ENCODE results near the gene MTUS2.
A peak's percentile ranks its signal among the peaks of the same experiment; 100 is the strongest.

Gene MTUS2

DNA sequence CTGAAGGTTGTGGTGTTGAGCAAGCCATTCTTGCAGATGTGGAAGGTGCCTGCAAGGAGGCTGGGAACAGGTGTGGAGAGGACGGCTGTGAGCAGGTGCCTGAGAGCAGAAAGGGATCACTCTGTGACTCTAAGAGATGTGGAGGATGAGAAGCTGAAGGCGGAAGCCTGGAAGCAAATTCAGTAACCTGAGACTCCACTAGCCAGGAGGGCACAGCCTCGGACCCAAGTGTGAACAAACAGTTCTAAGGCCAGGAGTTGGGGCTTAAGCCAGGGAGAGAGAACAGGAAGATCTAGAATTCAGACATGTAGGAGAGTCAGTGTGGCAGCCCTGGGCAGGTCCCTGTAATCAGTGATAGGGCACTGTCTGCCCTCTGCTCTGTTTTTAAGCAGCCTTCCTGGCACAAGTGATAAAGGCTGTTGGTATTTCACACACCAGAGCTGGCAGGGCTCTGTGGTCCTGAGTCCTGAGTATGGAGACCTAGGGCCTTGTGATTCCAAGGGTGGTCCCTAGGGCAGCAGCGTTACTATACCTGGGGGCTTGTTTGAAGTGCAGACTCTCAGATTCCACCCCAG is 644.1 kb downstream of the MTUS2 start:
- no peak for DNase-seq

DNA sequence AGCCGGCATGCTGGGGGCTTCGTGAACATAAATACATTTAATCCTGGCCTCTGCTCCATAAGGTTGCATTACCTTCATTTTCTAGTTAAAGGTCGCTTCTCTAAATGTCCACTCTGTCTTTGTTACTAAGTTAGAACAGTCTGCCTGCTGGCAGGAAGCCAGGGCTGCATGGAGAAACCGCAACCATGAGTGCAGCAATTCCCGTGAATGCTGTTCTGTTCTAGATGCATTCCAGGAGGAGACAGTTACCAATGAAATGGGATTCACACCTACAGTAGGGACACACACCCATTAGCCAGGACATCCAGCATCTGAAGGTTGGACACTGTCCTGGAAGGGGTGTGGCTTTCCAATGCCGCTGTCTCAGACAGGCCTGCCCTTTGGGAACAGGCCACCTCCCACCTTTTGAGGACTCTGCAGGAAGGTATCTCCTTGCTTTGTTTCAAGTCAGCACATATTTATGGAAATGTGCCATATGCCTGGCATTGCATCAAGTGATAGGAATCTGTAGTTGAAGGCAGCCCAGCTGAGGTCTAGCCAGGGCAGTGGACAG is 645.7 kb downstream of the MTUS2 start:
- no peak for DNase-seq

DNA sequence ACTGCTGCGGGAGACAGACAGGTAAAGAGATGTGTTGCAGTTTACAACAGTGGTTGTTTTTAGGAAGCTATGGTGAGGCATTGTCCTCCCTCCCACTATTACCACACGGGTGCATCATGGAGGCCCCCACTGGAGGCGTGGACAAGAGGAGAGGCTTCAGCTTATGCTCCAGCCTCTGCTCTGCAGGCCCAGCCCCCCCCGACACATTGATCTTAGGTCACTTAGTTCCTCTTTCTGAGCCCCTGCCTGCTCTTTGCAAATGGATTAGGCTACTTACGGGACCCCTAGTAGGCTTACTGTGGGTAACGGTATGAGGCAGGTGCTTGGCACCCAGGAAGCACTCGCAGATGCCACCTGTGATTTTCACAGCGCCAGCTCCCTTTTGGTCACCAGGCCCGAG is 651.4 kb downstream of the MTUS2 start:
- DNase-seq = no peak

DNA sequence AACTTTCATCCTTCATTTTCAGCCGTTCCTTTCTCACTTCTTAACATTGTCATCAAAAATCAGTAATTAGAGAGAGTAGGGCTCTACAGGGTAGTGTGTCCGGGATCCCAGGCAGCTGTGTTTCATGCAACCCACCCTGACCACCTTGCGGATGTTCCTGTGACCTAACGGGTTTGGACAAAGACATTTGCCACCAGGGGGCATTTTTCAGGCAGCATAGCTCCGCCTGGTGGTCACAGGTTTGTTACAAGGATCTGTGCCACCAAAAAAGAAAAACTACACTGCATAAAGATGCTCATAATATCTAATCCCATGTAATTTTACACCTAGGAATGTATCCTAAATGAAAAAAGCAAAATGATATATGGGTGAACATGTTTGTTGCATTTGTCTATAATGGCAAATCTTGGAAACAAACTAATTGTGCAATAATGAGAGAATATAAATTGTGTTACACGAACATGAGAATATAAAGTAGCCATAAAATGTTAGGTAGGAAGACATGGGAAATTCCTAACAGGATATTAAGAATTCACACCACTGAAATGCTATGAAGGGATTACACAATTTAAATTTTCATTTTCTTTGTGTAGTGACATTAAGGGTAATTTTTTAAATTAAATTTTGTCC is 652.3 kb downstream of the MTUS2 start:
- DNase-seq = peak in 1 of 2 donors; percentile 11

DNA sequence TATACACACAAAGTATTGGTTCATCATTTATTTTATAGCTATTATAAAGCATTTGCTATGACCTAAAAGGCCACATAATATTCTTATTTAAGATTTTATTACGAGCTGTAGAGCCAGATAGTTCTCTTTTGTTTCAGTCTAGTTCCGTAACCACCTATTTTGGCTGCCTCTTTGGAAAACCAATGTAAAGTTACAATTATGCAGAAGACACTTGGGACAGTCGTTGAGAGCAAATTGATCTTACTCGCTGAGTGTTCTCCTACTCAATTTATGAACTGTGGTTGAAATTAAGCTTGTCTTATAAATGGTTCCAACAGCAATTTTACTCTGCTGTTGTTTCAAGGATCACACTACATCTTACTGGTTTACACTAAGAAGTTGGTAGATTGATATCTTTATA is 653.0 kb downstream of the MTUS2 start:
- no peak for DNase-seq

DNA sequence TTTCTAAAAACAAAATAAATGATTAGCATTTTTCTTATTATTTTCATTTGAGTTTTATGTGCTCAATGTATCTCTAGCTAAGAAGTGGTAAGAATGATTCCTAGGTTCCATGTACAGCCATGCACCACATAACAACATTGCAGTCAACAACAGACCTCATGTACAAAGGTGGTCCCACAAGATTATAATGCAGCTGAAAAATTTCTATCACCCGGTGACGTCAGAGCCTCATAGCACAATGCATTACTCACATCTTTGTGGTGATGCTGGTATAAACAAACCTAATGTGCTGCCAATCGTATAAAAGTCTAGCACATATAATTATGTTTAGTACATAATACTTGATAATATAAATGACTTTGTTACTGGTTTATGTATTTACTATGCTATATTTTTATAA is 654.9 kb downstream of the MTUS2 start:
- DNase-seq = no peak

DNA sequence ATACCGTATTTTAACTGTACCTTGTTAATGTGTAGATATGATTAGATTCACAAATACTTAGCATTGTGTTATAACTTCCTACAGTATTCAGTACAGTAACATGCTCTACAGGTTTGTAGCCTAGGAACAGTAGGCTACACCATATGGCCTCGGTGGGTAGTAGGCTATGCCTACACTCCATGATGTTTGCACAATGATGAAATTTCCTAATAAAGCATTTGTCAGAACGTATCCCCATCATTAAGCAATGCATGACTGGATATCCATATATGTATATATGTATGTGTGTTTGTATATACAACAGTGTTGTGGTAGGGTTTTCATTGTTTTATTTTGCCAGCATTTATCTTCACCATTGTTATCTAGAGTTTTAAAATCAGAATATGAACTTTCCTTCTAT is 655.9 kb downstream of the MTUS2 start:
- DNase-seq = no peak

DNA sequence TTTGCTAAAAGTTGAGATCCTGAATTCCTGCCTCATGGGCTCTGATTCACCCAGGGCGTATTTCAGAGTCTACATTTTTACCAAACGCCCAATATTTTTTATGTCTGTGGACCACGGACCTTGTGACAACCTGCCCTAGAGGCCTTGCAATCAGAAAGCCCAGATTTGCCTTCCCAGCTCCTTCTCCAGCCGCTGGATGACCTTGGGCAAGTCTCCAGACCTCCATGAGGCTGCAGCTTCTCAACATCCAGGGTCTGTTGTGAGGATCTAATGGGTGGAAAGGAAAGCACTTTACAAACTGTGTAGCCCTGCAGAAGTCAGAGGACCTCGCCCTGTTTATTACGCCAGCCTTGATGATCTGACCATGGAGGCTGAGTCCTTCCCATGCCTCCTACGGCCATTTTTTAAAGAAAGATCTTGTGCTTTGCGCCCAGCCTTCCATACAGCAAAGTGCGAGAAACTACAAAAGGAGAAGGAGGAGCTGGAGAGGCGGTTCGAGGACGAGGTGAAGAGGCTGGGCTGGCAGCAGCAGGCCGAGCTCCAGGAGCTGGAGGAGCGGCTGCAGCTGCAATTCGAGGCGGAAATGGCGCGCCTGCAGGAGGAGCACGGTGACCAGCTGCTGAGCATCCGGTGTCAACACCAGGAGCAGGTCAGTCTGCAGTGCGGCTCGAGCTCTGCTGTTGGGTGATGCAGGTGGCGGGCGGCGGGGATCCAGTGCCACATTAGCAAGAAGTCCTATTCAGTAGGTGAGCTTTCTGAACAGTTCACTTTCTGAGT is 659.8 kb downstream of the MTUS2 start:
- DNase-seq = no peak

DNA sequence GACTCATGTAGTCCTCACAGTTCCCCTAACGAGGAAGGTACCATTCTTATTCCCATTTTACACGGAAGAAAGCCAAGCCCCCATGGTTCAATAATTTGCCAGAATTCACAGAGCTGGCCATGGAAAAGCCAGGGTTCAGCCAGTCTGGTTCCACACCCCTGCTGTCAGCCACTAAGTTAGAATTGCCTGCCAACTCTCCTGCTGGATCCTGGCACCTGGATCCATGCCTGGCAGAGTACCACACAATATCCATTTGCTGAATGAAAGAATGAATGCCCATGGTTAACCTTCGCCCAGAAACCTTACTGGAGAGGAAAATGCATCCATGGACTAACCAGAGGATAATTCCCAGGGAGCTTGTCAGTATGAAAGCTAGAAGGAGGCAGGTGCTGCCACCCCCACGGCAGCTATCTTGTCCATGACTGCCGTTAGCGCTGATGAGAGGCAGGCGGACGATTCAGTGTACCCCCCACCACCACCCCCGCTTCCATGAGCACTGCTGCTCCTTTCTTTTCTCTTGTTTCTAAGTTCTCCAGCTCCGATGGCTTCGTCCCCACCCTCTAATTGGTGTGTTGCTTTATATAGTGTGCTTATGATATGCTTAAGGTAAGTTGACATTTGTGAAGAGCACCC is 660.9 kb downstream of the MTUS2 start:
- DNase-seq = no peak

DNA sequence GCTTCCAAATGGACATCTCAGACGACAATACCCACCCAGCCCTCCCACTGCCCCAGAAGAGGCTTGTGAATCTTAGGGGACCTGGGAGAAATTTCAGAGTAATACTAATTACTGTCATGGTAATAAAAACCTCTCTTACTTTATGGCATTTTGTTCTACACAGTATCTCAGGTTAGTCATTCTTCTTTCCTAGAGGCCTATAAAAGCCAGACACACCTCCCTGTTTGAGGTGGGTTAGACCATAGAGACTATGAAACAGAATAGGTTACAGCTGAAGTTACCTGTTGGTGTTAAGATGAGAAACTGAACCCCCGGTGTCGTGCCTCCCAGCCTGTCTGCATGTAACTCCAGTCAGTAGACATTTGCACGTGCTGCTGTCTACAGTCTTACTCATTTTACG is 661.5 kb downstream of the MTUS2 start:
- DNase-seq = no peak

DNA sequence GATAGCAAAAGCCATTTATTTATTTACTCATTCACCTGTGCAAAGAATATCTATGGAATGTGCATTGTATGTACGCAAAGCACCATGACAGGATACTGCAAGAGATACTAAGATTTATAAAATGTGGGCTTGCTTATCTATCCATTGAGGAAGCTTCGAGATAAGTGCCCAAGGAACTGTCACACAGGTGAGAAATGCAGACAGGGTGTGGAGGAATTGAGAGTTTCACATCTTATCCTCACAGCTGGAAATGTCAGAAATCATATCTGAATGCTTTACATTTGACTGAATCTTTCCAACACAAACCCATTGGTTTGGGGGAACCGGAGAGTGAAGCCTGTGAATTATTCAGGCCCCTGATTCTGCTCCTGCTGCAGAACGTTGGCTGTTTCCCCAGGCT is 662.4 kb downstream of the MTUS2 start:
- no peak for DNase-seq

DNA sequence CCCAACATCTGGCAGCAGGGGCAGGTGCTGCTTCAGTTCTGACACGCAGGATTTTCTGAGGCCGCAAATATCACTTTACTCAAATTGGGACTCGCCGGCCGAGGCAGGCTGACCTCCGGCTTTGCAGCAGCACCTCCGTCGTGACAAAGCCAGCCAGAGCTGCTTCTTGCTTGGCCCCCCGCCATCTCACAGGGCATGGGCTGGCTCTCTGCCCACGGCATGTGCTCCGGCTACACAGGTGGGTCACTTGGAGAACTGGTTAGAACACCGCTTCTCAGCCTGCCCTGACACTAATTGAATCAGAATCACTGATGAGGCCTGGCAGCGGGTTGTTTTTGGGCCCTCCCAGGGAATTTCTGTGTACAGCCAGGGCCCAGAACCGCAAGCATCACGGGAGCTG is 663.1 kb downstream of the MTUS2 start:
- no peak for DNase-seq

DNA sequence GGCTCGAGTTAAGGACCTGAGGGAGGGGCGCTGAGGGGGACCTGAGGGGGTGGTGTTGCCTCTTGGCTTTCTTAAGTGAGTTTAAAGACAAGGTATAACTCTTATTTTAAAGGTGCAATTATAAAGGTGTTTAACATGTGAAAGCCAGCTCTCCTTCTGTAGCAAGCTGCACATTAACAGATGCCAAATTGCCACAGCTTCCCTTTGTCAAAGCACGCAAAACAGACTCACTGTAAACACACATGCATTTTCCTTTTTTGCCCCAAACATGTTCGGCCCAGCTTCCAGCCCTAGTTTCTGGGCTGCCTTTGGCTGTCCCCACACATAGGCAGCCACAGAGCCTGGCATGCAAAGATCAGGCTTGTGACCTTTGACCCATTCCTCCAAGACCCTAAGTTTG is 663.5 kb downstream of the MTUS2 start:
- no peak for DNase-seq

DNA sequence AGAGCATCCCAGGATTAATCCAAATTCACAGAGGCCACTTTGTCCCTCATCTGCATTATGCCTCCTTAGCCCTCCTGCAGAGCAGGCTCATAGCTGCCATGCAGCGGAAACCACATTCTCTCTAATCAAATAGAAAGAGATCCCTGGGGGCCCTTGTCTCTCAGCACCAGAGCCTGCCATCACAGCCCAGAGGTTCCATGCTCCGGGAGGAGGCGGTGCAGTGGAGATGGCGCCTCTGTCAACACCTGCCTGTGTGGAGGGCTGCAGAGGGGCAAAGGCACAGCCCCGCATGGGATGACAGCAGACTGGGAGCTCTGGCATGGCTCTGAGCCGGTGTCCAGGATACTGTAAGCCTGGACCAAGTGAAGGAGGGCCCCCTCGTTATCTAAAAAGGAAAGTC is 664.1 kb downstream of the MTUS2 start:
- DNase-seq = no peak

DNA sequence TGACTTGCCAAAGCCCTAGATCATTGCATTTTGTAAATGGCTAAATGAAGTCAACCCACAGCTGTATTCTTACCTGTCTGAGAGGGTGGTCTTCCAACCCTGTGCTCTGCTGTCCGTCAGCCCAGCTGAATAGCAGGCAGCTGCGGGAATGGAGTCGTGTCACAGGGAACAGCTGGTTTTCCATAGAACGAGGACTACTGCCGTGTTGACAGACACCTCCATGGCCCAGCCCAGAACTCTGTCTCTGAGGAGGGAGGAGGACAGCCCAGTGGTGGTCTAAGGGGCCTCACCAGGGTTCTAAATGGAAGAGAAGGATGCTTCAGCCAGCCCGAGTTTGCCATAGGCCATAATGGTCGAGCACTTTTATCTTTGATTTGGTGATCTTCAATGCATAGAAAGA is 664.7 kb downstream of the MTUS2 start:
- no peak for DNase-seq

DNA sequence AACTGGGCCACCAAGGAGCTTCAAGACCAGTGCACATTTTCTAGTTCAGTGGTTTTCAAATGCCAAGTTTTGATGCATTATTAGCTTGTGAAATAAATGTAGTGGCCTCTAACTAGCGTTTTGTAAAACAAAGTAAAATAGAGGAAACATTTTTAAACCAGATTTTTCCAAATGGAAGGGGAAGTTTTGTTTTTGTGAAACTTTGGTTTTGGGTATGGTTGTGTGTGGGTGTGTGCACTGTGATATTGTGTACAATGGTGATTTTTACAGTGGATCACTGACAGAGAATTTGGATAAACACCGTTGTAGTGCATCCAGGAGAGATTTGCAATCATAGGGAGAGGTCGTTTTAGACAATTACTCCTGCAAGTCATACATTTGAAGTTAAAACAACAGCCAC is 666.4 kb downstream of the MTUS2 start:
- DNase-seq = no peak

DNA sequence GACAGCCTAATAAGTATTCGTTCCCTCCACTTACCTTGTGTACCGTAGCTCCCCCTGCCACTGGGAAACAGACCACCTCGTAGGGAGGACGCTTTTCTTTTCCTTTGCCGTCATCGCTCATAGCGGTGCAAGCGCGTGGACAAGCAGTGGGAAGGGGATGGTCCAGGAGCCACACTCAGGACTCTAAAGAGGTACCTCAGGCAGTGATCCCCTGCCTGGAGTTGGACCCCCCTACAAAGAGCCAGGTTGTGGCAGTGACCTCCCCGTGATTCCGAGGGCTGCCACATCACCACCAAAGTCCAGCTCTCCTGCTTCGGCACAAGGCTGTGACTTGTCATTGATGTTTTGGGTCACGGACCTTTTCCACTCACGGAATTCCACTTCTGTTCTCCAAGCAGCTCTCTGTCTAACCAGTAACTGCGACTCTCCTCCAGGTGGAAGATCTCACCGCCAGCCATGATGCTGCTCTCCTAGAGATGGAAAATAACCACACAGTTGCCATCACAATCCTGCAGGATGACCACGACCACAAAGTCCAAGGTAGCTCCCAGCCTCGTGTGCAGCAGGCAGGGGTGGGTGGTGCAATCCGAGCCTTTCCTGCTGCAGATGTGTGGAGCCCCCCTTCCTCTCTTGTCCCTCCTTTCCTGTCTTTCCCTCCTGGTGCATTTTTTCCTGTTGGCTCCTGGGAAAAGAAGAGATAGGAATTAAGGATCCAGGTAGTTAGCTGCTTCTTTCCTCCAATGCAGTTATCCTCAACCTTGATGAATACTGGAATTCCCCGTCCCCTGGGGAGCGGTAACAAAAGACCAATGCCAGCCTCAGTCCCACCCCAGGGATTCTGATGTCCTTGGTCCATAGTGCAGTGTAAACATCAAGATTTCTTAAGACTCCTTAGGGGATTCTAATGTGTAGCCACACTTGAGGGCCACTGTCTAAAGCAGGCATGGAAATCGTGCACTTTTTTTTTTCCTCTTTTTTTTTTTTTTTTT is 667.6 kb downstream of the MTUS2 start:
- no peak for DNase-seq

DNA sequence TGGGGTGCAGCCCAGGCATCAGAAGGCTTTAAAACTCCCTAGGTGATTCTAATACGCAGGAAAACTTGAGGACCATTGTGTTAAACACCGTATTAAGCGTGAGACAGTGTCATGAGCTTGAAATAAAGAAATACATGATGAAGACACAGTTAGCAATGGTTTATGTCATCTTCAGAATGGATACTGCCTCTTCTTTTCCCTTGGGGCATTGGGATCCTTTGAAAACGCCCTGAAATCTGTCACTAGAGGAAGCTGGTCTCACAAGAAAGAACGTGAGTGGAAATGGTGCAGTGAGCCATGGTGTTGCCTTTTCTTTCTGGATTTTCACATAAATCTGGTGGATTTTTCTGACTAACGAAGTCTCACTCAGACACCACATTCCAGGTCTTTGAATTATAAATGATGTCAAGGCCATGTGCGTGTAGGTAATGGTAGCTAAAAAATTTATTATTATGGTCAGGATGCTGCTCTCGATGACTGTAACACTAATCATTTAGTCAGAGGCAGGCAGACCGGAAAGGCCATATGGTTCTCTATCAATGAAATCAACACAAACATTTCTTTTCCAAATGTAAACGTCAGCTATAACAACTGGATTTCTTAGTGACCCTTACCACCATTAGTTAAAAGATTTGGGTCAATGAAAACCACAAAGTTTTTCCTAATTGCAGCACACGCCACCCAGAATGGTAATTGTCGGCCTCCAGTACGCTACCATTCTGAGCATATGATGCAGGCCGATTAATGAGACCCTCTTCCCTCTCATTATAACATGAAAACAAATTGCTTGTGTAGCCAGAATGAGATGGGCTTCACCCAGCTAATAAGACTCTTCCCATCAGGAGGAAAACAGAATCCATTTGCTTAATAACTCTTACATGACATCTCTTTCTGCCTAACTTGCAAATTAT is 669.8 kb downstream of the MTUS2 start:
- no peak for DNase-seq

DNA sequence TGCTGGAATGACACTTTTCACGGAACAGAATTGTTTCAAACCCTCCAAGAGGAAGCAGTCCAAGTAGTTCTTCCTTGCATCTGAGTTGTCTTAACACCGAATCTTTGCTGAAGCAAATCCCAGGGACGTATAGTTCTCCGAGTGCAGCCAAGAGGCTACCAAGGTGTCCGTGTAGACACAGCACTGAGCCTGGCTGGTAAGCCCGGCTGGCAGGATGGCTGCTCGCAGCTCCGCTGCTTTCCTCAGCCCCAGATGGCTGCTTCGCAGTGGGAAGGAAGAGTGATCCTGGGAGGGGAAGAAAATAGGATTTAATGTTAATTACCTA is 670.4 kb downstream of the MTUS2 start:
- no peak for DNase-seq

DNA sequence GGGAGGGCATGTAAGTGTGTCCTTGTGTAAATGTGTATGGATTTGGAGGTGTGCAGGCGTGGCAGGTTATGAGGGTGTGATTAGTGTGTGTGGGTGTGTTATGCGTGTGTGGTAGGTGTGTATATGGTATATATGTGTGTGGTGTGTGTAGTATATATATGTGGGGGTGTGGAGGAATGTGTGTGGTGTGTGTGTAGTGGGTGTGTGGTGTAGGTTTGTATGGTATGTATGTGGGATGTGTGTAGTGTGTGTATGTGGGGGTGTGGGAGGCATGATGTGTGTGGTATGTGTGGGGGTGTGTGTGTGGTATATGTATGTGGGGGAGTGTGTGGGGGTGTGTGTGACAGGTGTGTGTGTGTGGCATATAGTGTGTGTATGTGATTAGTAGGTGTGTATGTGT is 671.1 kb downstream of the MTUS2 start:
- no peak for DNase-seq

DNA sequence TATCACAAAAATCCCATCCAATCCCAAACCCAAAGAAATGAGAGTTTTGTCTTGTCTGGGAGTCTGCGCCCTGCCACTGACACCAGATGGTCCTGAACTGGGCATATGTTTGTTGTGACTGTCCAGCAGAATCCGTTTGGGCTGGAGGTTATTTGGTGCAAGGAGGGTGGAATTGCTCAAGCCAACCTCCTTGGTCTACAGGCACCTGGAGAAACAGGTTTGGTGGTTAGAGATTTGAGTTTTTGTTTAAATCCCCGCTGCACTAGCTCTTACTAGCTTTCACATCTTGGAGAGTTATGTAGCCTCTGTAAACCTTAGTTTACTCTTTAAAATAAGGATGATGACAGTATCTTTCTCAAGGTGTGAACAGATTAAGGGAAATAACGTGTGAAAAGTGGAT is 673.7 kb downstream of the MTUS2 start:
- no peak for DNase-seq

DNA sequence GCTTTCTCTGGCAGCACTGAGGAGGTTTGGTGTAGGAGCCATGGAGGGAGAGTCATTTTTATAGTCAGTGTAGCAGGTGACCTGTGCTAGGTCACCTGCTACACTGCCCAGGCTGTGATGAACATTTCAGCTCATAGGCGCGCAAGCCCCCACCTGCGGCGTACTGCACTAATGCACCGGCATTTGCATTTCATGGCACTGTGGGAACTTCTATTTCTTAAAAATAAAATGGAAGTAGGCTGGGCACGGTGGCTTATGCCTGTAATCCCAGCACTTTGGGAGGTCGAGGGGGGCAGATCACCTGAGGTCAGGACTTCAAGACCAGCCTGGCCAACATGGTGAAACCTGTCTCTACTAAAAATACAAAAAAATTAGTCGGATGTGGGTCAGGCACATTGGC is 674.4 kb downstream of the MTUS2 start:
- DNase-seq = no peak
